ENCODE data around the gene P4HA2.

P4HA2 gene

GRCh38 chr5:132268769-132269551, 41.3 kb upstream of the P4HA2 start:
- TF ChIP-seq CTCF (IDR thresholded peaks at IDR 0.05; ENCODE audit: borderline replicate concordance, control extremely low read depth, extremely low read depth, insufficient read depth, missing control alignments), result no peak
- in situ Hi-C loops (cut with MboI; ENCODE audit: low sequenced_read_pairs, unreplicated experiment), result no loop called here
- DNase-seq (ENCODE audit: low spot score), result peak; percentile 83

- DNase-seq (ENCODE audit: low spot score), result no peak
- no peak for TF ChIP-seq CTCF (IDR thresholded peaks at IDR 0.05; ENCODE audit: borderline replicate concordance, control extremely low read depth, extremely low read depth, insufficient read depth, missing control alignments)
- in situ Hi-C loops (cut with MboI; ENCODE audit: low sequenced_read_pairs, unreplicated experiment), result no loop called here
Observed at GRCh38 chr5:132267931-132268768, 40.5 kb upstream of the P4HA2 start.

- TF ChIP-seq CTCF (IDR thresholded peaks at IDR 0.05; ENCODE audit: borderline replicate concordance, control extremely low read depth, extremely low read depth, insufficient read depth, missing control alignments), result no peak
- in situ Hi-C loops (cut with MboI; ENCODE audit: low sequenced_read_pairs, unreplicated experiment), result no loop called here
- peak; percentile 13 for DNase-seq (ENCODE audit: low spot score)
Observed at GRCh38 chr5:132267166-132267739, 39.6 kb upstream of the P4HA2 start.

- in situ Hi-C loops (cut with MboI; ENCODE audit: low sequenced_read_pairs, unreplicated experiment), result no loop called here
- DNase-seq (ENCODE audit: low spot score), result no peak
- no peak for TF ChIP-seq CTCF (IDR thresholded peaks at IDR 0.05; ENCODE audit: borderline replicate concordance, control extremely low read depth, extremely low read depth, insufficient read depth, missing control alignments)
Observed at GRCh38 chr5:132266836-132267160, 39.1 kb upstream of the P4HA2 start.

- in situ Hi-C loops (cut with MboI; ENCODE audit: low sequenced_read_pairs, unreplicated experiment), result no loop called here
- peak; percentile 13 for DNase-seq (ENCODE audit: low spot score)
- TF ChIP-seq CTCF (IDR thresholded peaks at IDR 0.05; ENCODE audit: borderline replicate concordance, control extremely low read depth, extremely low read depth, insufficient read depth, missing control alignments), result no peak
Observed at GRCh38 chr5:132266031-132266835, 38.6 kb upstream of the P4HA2 start.
